Muscle layer of colon (tissue), 2 donors: Measurements from ENCODE around the gene LPAR3.

Experiments used
- H3K27ac ChIP-seq: one replicate; pipeline ENCODE4 v1.7.0; 2013; ENCODE audit warnings: low read depth, mild to moderate bottlenecking, low read length, moderate library complexity
- H3K27me3 ChIP-seq, 2 donors: one replicate each; pipeline ENCODE4 v1.7.0; 2013; ENCODE audit warnings: low read length in 2 of 2, mild to moderate bottlenecking in 2 of 2; ENCODE audit not compliant: insufficient read depth in 2 of 2, control insufficient read depth in 1 of 2
- H3K36me3 ChIP-seq: one replicate; pipeline ENCODE4 v1.7.0; 2013; ENCODE audit warnings: mild to moderate bottlenecking, low read length; ENCODE audit not compliant: insufficient read depth
- H3K4me1 ChIP-seq: one replicate; pipeline ENCODE4 v1.7.0; 2013; ENCODE audit warnings: mild to moderate bottlenecking, low read length; ENCODE audit not compliant: insufficient read depth
- H3K4me3 ChIP-seq, 2 donors: one replicate each; pipeline ENCODE4 v1.7.0; 2013; ENCODE audit warnings: low read length in 2 of 2, low read depth in 1 of 2, mild to moderate bottlenecking in 1 of 2, moderate library complexity in 1 of 2
- H3K9ac ChIP-seq: one replicate; pipeline ENCODE4 v1.7.0; 2013; ENCODE audit warnings: low read length
- H3K9me3 ChIP-seq: one replicate; pipeline ENCODE4 v1.7.0; 2013; ENCODE audit warnings: mild to moderate bottlenecking, low read length
- donor health status: abdominal sarcoma.
- donor health status: Adenocarcinoma of cecum.

LPAR3 gene

DNA sequence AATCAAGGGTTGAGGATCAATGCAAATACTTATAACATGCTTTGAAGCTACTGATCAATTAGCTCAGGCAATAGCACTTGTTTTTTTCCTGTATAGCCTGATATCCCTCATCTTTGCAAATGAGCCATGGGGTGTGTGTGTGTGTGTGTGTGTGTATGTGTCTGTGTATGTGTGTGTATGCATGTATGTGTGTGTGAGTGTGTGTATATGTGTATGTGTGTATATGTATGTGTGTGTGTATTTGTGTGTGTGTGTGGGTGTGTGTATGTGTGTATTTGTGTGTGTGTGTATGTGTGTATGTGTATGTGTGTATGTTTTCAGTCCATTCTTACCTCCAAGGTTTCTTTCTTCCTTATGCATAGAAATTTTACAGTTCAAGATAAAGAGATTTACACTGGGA is 124.4 kb downstream of the LPAR3 start:
- Histone ChIP-seq H3K4me3 (no peak overlapping the region), H3K4me1 (no peaks in the 10 kb centered on the region), H3K9ac (no peak overlapping the region), H3K27me3 (peaks cover 0 to 6% of the 10 kb centered on the region in 2 donors), H3K27ac (no peak overlapping the region), H3K9me3 (no peaks in the 10 kb centered on the region), H3K36me3 (no peaks in the 10 kb centered on the region)

DNA sequence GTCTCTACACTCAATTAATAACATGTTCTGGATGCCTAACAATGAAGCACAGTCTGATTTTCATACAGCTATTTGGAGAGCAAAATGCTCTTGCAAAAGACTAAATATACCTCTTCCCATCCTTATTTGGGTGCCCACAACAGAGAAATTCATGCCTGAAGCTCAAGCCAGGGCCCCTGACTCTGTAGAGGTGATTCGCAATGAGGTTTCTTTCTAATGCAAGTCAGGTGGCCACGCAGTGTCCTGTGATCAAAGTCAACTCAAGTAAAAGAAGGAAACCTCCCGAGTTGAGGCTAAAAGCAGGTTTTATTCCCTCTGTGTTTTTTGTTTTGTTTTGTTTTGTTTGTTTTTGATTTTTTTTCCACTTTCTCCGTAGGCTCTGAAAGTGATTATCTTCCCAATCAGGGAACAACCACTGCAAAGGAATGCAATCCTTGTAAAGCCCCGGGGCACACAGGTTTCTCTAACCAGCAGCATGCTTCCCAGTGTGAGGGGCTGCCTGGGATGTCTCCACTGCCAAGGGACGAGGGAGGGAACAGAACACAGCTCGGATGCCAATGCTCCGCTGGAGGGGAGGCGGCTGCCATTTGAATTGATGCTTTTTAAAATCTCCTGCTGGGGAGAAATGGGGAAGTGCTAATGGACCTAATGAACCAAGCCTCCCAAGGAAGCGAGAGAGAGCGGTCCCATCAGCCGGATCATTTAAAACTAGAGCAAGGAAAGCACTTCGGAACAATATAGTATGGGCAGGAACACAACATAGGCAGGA is 128.9 kb downstream of the LPAR3 start:
- H3K27me3 ChIP-seq, result peaks cover 0 to 6% of the 10 kb centered on the region in 2 donors
- H3K36me3 ChIP-seq, result no peaks in the 10 kb centered on the region
- no peaks in the 10 kb centered on the region for H3K4me1 ChIP-seq
- H3K27ac ChIP-seq, result no peak overlapping the region
- no peak overlapping the region for H3K9ac ChIP-seq
- no peaks in the 10 kb centered on the region for H3K9me3 ChIP-seq
- no peak overlapping the region for H3K4me3 ChIP-seq

DNA sequence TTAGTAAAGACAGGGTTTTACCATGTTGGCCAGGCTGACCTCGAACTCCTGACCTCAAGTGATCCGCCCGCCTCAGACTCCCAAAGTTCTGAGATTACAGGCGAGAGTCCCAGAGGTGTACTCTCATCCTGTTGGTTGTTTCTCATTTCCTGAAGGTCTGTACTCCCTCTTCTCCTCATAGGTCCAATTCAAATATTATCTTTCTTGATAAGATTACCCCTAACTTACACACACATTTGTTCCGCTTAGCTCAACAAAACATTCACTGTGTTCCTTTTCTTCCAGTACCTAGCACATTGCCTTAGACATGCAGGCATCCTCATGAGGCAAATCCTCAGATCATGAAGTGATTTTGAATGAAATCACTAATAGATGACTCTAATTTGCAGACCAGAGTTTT is 130.3 kb downstream of the LPAR3 start:
- Histone ChIP-seq H3K9me3 (no peaks in the 10 kb centered on the region), H3K36me3 (no peaks in the 10 kb centered on the region)

More for the DNA sequence above, 130.3 kb downstream of the LPAR3 start:
- H3K27me3 ChIP-seq, result peaks cover 0 to 6% of the 10 kb centered on the region in 2 donors
- H3K4me1 ChIP-seq, result no peaks in the 10 kb centered on the region
- H3K4me3 ChIP-seq, result no peak overlapping the region
- no peak overlapping the region for H3K27ac ChIP-seq
- H3K9ac ChIP-seq, result no peak overlapping the region
